HepG2 (cell line): Measurements from ENCODE around the gene CHRNB2. TPM values are rescaled to one million over a fixed set of nuclear protein-coding genes. Genes with fewer than 3 reads are reported as not detected.

Experiments used
- BHLHE40 ChIP-seq: IDR thresholded peaks from 2 replicates; pipeline ENCODE4 v1.6.1; 2011; ENCODE audit warnings: low read length, improper control_type of control experiment
- GFI1 ChIP-seq: sonication (generic); formaldehyde crosslinking; IDR thresholded peaks from 2 replicates; pipeline ENCODE4 v1.5.0; 2020; ENCODE audit warnings: missing genetic modification reagents, mild to moderate bottlenecking, borderline replicate concordance
- GLI4 ChIP-seq: sonication (generic); formaldehyde crosslinking; IDR thresholded peaks from 2 replicates; pipeline ENCODE4 v1.5.1; 2020; ENCODE audit warnings: missing genetic modification reagents, mild to moderate bottlenecking, moderate library complexity, borderline replicate concordance
- IRF2 ChIP-seq: IDR thresholded peaks from 2 replicates; pipeline ENCODE4 v1.6.1; 2018; ENCODE audit warnings: missing genetic modification reagents, missing compliant biosample characterization
- ISX ChIP-seq: sonication (generic); formaldehyde crosslinking; conservative IDR thresholded peaks from 2 replicates; pipeline ENCODE4 v1.5.0; 2020; ENCODE audit warnings: missing genetic modification reagents
- KDM5A ChIP-seq: fragments of 200-600 bp; sonication (generic); IDR thresholded peaks from 2 replicates; pipeline ENCODE4 v1.7.0; 2018; ENCODE audit warnings: antibody characterized with exemption, mild to moderate bottlenecking, low read length, borderline replicate concordance
- MATR3 ChIP-seq: sonication (generic); formaldehyde crosslinking; IDR thresholded peaks from 2 replicates; pipeline ENCODE4 v1.4.0; 2020; ENCODE audit warnings: missing genetic modification reagents
- MTA1 ChIP-seq: sonication (generic); formaldehyde crosslinking; IDR thresholded peaks from 2 replicates; pipeline ENCODE4 v1.4.0; 2020; ENCODE audit warnings: missing genetic modification reagents, mild to moderate bottlenecking, borderline replicate concordance
- MXD3 ChIP-seq: IDR thresholded peaks from 2 replicates; pipeline ENCODE4 v1.6.1; 2016; ENCODE audit warnings: mild to moderate bottlenecking, missing biosample characterization, missing genetic modification reagents
- PLSCR1 ChIP-seq: sonication (generic); formaldehyde crosslinking; IDR thresholded peaks from 2 replicates; pipeline ENCODE4 v1.5.0; 2020; ENCODE audit warnings: missing genetic modification reagents, mild to moderate bottlenecking, borderline replicate concordance
- PTBP1 ChIP-seq: fragments of 200-400 bp; formaldehyde crosslinking; IDR thresholded peaks from 2 replicates; pipeline ENCODE4 v1.6.1; 2018; ENCODE audit warnings: low read length, low read depth; ENCODE audit not compliant: poor library complexity, severe bottlenecking
- SMAD3 ChIP-seq: sonication (generic); formaldehyde crosslinking; IDR thresholded peaks from 2 replicates; pipeline ENCODE4 v1.4.0; 2020; ENCODE audit warnings: missing genetic modification reagents
- SP140L ChIP-seq: sonication (generic); formaldehyde crosslinking; IDR thresholded peaks from 2 replicates; pipeline ENCODE4 v1.4.0; 2020; ENCODE audit warnings: missing genetic modification reagents, borderline replicate concordance
- TARDBP ChIP-seq: sonication (generic); formaldehyde crosslinking; IDR thresholded peaks from 2 replicates; pipeline ENCODE4 v1.8.0; 2022; ENCODE audit warnings: mild to moderate bottlenecking, missing genetic modification reagents
- TGIF2 ChIP-seq: IDR thresholded peaks from 2 replicates; pipeline ENCODE4 v1.6.1; 2016; ENCODE audit warnings: control low read depth, missing compliant biosample characterization
- ZFP82 ChIP-seq: sonication (generic); formaldehyde crosslinking; IDR thresholded peaks from 2 replicates; pipeline ENCODE4 v1.5.1; 2020; ENCODE audit warnings: mild to moderate bottlenecking, missing genetic modification reagents, borderline replicate concordance
- ZMYM2 ChIP-seq: sonication (generic); formaldehyde crosslinking; IDR thresholded peaks from 2 replicates; pipeline ENCODE4 v1.8.0; 2022; ENCODE audit warnings: mild to moderate bottlenecking, missing genetic modification reagents
- ZNF264 ChIP-seq: sonication (generic); formaldehyde crosslinking; IDR thresholded peaks from 2 replicates; pipeline ENCODE4 v1.4.0; 2020; ENCODE audit warnings: missing genetic modification reagents
- ZNF501 ChIP-seq: sonication (generic); formaldehyde crosslinking; IDR thresholded peaks from 2 replicates; pipeline ENCODE4 v1.5.1; 2020; ENCODE audit warnings: mild to moderate bottlenecking, moderate library complexity, missing genetic modification reagents
- ZNF576 ChIP-seq: sonication (generic); formaldehyde crosslinking; IDR thresholded peaks from 2 replicates; pipeline ENCODE4 v1.4.0; 2020; ENCODE audit warnings: mild to moderate bottlenecking, missing genetic modification reagents
- polyA plus RNA-seq, 8 experiments: library from polyadenylated mRNA; depleted of rRNA in 3 of 8; stranded (reverse) in 7 of 8; unstranded in 1 of 8; fragments of >200 nt; fragmentation: Illumina TruSeq in 4 of 8; extraction: Trizol in 4 of 8; gene quantifications; 2 replicates each; pipeline versions ENCODE4 v1.2.1 to v1.2.3, GENCODE V29; 2011 to 2016; ENCODE audit warnings: low read depth in 4 of 8, missing spikeins in 1 of 8, mixed read lengths in 1 of 8; ENCODE audit not compliant: insufficient read depth in 1 of 8
- total RNA-seq, 5 experiments: library from RNA; depleted of rRNA; stranded (reverse); fragments of >200 nt; fragmentation: Illumina TruSeq; extraction: Trizol; gene quantifications; 2 replicates each; pipeline ENCODE4 v1.2.3, GENCODE V29; 2016; ENCODE audit warnings: low read depth in 1 of 5
- TF ChIP-seq, protein P1 (sequence below): sonication (generic); formaldehyde crosslinking; IDR thresholded peaks from 2 replicates; pipeline ENCODE4 v1.8.1; 2023; ENCODE audit warnings: missing genetic modification reagents, inconsistent platforms, borderline replicate concordance
- TF ChIP-seq, protein P2 (sequence below): IDR thresholded peaks from 2 replicates; pipeline ENCODE4 v1.4.0; 2020; ENCODE audit warnings: mild to moderate bottlenecking, missing genetic modification reagents
- TF ChIP-seq, protein P3 (sequence below): sonication (generic); IDR thresholded peaks from 2 replicates; pipeline ENCODE4 v1.6.1; 2016; ENCODE audit warnings: low read depth, borderline replicate concordance

CHRNB2 gene
- total and polyA plus RNA-seq, 2 of the 13 experiments (the other 11 are each of a cell fraction or from before 2014, with no cell fraction given), result 0.03 to 0.07 TPM

GRCh38 chr1:154559466-154560044 is 8.0 kb upstream of the CHRNB2 start (continued):
- TF ChIP-seq GFI1 (CRISPR knock-in tag) (no peak), GLI4 (CRISPR knock-in tag) (0 out of 2 replicates have a peak, but pooled peaks have one; percentile 9), IRF2 (CRISPR knock-in tag) (0 out of 2 replicates have a peak, but pooled peaks have one; percentile 9), ZFP82 (CRISPR knock-in tag) (no peak), ZNF501 (CRISPR knock-in tag) (no peak; the same call in 1 of the 2 replicates), ZNF576 (CRISPR knock-in tag) (no peak), SMAD3 (peak; percentile 81), SP140L (CRISPR knock-in tag) (no peak), ZMYM2 (CRISPR knock-in tag) (no peak; the same call in 1 of the 2 replicates), TARDBP (no peak), KDM5A (peak; percentile 17; the same call in 1 of the 2 replicates), PTBP1 (no peak), ZNF264 (CRISPR knock-in tag) (no peak), PLSCR1 (CRISPR knock-in tag) (no peak), MTA1 (CRISPR knock-in tag) (no peak), ISX (CRISPR knock-in tag) (no peak), BHLHE40 (no peak), MATR3 (CRISPR knock-in tag) (no peak), TGIF2 (CRISPR knock-in tag) (0 out of 2 replicates have a peak, but pooled peaks have one; percentile 44), MXD3 (CRISPR knock-in tag) (no peak)
- TF ChIP-seq, protein P1, sequence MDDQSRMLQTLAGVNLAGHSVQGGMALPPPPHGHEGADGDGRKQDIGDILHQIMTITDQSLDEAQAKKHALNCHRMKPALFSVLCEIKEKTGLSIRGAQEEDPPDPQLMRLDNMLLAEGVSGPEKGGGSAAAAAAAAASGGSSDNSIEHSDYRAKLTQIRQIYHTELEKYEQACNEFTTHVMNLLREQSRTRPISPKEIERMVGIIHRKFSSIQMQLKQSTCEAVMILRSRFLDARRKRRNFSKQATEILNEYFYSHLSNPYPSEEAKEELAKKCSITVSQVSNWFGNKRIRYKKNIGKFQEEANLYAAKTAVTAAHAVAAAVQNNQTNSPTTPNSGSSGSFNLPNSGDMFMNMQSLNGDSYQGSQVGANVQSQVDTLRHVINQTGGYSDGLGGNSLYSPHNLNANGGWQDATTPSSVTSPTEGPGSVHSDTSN (CRISPR knock-in tag), result no peak
- TF ChIP-seq, protein P2, sequence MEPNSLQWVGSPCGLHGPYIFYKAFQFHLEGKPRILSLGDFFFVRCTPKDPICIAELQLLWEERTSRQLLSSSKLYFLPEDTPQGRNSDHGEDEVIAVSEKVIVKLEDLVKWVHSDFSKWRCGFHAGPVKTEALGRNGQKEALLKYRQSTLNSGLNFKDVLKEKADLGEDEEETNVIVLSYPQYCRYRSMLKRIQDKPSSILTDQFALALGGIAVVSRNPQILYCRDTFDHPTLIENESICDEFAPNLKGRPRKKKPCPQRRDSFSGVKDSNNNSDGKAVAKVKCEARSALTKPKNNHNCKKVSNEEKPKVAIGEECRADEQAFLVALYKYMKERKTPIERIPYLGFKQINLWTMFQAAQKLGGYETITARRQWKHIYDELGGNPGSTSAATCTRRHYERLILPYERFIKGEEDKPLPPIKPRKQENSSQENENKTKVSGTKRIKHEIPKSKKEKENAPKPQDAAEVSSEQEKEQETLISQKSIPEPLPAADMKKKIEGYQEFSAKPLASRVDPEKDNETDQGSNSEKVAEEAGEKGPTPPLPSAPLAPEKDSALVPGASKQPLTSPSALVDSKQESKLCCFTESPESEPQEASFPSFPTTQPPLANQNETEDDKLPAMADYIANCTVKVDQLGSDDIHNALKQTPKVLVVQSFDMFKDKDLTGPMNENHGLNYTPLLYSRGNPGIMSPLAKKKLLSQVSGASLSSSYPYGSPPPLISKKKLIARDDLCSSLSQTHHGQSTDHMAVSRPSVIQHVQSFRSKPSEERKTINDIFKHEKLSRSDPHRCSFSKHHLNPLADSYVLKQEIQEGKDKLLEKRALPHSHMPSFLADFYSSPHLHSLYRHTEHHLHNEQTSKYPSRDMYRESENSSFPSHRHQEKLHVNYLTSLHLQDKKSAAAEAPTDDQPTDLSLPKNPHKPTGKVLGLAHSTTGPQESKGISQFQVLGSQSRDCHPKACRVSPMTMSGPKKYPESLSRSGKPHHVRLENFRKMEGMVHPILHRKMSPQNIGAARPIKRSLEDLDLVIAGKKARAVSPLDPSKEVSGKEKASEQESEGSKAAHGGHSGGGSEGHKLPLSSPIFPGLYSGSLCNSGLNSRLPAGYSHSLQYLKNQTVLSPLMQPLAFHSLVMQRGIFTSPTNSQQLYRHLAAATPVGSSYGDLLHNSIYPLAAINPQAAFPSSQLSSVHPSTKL (CRISPR knock-in tag), result 0 out of 2 replicates have a peak, but pooled peaks have one; percentile 21
- TF ChIP-seq, protein P3, sequence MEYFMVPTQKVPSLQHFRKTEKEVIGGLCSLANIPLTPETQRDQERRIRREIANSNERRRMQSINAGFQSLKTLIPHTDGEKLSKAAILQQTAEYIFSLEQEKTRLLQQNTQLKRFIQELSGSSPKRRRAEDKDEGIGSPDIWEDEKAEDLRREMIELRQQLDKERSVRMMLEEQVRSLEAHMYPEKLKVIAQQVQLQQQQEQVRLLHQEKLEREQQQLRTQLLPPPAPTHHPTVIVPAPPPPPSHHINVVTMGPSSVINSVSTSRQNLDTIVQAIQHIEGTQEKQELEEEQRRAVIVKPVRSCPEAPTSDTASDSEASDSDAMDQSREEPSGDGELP, result peak; percentile 6; the same call in 1 of the 2 replicates
